Measurements from ENCODE around the gene TRIM71.

GRCh38 chr3:32857921-32858320 is 40.1 kb downstream of the TRIM71 start:
- TF ChIP-seq CTCF (conservative IDR thresholded peaks at IDR 0.05 in 1 of 2, IDR thresholded peaks at IDR 0.05 in 1 of 2; ENCODE audit: extremely low read depth in 1 of 2, insufficient read depth in 1 of 2, low read depth in 1 of 2, low read length in 2 of 2): no peak
- no peak for TF ChIP-seq EZH2 (IDR thresholded peaks at IDR 0.05; ENCODE audit: borderline replicate concordance, low read length)
